ENCODE data around the gene BAZ2A.

GRCh38 chr12:56644654-56645053 lies 14.5 kb upstream of the BAZ2A start:
- no peak for TF ChIP-seq TAF1 (IDR thresholded peaks at IDR 0.05; ENCODE audit: low read depth)
- no peak for TF ChIP-seq EP300 (IDR thresholded peaks at IDR 0.05; ENCODE audit: borderline replicate concordance)
- no peak for TF ChIP-seq REST (IDR thresholded peaks at IDR 0.05; ENCODE audit: low read depth)
- TF ChIP-seq NFIC (IDR thresholded peaks at IDR 0.05): no peak
- TF ChIP-seq RAD21 (IDR thresholded peaks at IDR 0.05; ENCODE audit: low read depth): no peak
- no peak for TF ChIP-seq MAX (IDR thresholded peaks at IDR 0.05)
- no peak for TF ChIP-seq TCF12 (IDR thresholded peaks at IDR 0.05; ENCODE audit: low read depth)
- TF ChIP-seq YY1 (IDR thresholded peaks at IDR 0.05; ENCODE audit: low read depth): no peak
- no peak for TF ChIP-seq CEBPB (IDR thresholded peaks at IDR 0.05)

Data from Ishikawa (cell line).